Activated naive CD4-positive, alpha-beta T cell treated with anti-CD3 and anti-CD28 coated beads, Interleukin-2, amount 10 ng/mL, durations not matched to agents 7 days and 5 days (primary cell): ENCODE data around the gene NPPB.

Experiments used
- CTCF ChIA-PET: fragments of 350-600 bp; sonication (Branson Sonifier 250); formaldehyde crosslinking; loops from one replicate; lab custom pipeline; 2021; ENCODE audit warnings: antibody characterized with exemption; lab: Charles Lee
- DNase-seq: peaks from one replicate; pipeline ENCODE4 v3.0.0-alpha.2; 2020
- H3K27ac Mint-ChIP-seq: one replicate; pipeline ENCODE4 v1.8.0; 2021; ENCODE audit warnings: mild to moderate bottlenecking, moderate library complexity, mixed read lengths
- H3K27me3 Mint-ChIP-seq: one replicate; pipeline ENCODE4 v1.8.0; 2021; ENCODE audit warnings: mild to moderate bottlenecking, mixed read lengths
- H3K36me3 Mint-ChIP-seq: one replicate; pipeline ENCODE4 v1.8.0; 2021; ENCODE audit warnings: mixed read lengths
- H3K4me1 Mint-ChIP-seq: one replicate; pipeline ENCODE4 v1.8.0; 2021; ENCODE audit warnings: mixed read lengths
- H3K4me3 Mint-ChIP-seq: one replicate; pipeline ENCODE4 v1.8.0; 2021; ENCODE audit warnings: mild to moderate bottlenecking, moderate library complexity, mixed read lengths
- H3K9me3 Mint-ChIP-seq: one replicate; pipeline ENCODE4 v1.8.0; 2021; ENCODE audit warnings: mixed read lengths

Gene NPPB

DNA sequence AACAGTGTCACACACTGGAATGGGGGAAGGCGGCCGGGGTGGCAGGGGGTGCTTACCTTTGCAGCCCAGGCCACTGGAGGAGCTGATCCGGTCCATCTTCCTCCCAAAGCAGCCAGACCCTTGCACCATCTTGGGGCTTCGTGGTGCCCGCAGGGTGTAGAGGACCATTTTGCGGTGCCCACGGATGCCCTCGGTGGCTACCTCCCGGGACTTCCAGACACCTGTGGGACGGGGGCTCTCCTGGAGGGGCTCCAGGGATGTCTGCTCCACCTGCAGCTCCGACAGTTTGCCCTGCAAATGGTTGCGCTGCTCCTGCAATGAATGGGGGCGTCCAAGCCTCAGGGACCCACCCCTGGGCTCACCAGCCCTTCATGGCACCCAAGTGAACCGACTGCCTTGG, 587 bp downstream of the NPPB start:
- Mint-ChIP-seq H3K4me1 (peaks cover 14% of the 10 kb centered on the region), H3K27me3 (peaks cover 89% of the 10 kb centered on the region), H3K9me3 (no peaks in the 10 kb centered on the region), H3K36me3 (no peaks in the 10 kb centered on the region), H3K4me3 (no peak overlapping the region), H3K27ac (no peak overlapping the region)
- CTCF ChIA-PET = no interaction called here
- no peak for DNase-seq

DNA sequence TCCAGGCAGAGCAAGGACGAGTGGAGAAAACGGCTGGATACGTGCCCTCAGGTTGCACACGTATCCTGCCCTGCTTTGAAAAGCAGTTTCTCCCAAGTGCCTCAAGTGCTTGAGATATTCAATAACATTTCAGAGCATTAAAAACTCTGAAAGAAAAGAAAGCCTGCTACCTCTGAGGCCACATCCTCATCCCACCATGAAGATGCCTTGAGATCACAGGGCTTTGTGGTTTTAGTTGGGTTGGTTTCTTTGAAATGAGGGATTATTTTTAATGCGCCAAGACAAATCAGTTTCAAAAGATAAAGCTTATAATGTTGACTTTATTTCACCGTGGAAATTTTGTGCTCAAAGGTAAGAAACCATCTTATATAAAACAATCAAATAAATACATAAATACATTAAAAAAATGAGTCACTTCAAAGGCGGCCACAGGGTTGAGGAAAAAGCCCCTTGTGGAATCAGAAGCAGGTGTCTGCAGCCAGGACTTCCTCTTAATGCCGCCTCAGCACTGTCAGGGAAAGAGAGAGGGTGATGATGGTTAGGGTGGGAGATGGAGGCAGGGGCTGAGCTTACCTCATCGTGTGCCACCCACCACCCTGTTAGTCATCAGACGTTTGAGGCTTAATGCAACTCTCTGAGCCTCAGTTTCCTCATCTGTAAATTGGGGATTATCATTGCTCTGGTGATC, 1.4 kb downstream of the NPPB start:
- H3K9me3 Mint-ChIP-seq = no peaks in the 10 kb centered on the region
- H3K4me1 Mint-ChIP-seq = peaks cover 14% of the 10 kb centered on the region
- peaks cover 87% of the 10 kb centered on the region for H3K27me3 Mint-ChIP-seq
- no peaks in the 10 kb centered on the region for H3K36me3 Mint-ChIP-seq
- H3K27ac Mint-ChIP-seq = no peak overlapping the region
- no peak overlapping the region for H3K4me3 Mint-ChIP-seq
- CTCF ChIA-PET = no interaction called here
- no peak for DNase-seq

DNA sequence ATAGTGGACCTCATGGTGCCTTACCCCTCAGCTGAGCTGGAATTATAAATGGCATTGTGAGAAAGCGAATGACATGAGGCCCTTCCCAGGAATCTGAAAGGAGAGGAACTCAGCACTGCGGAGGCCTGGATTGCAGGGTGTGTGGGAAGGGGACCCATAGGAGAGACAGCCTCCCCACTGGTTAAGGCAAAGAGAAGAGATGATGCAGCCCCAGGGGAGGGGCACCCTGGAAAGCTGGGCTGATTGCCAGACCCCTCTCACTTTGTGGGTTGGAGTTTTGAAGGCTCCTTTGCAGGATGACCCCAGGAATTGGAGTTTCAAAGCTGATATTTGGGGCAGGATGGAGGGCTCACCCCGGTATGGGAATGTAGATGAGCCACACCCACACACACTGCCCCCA, 2.0 kb downstream of the NPPB start:
- no peak for DNase-seq
- CTCF ChIA-PET = no interaction called here
- H3K9me3 Mint-ChIP-seq = no peaks in the 10 kb centered on the region
- peaks cover 87% of the 10 kb centered on the region for H3K27me3 Mint-ChIP-seq
- no peak overlapping the region for H3K4me3 Mint-ChIP-seq
- H3K36me3 Mint-ChIP-seq = no peaks in the 10 kb centered on the region
- H3K4me1 Mint-ChIP-seq = peaks cover 14% of the 10 kb centered on the region
- H3K27ac Mint-ChIP-seq = no peak overlapping the region

- H3K36me3 Mint-ChIP-seq = no peaks in the 10 kb centered on the region
- H3K4me3 Mint-ChIP-seq = no peak overlapping the region
- no peak overlapping the region for H3K27ac Mint-ChIP-seq
- DNase-seq = no peak
- no peaks in the 10 kb centered on the region for H3K9me3 Mint-ChIP-seq
- CTCF ChIA-PET = no interaction called here
- H3K27me3 Mint-ChIP-seq = peaks cover 85% of the 10 kb centered on the region
- peaks cover 14% of the 10 kb centered on the region for H3K4me1 Mint-ChIP-seq
Observed at GRCh38 chr1:11855430-11855829, 3.3 kb downstream of the NPPB start.

- no peak overlapping the region for H3K4me3 Mint-ChIP-seq
- CTCF ChIA-PET = interaction anchor here (0.6 kb wide), 1 partner anchor 46 kb away, joined by 3 read pairs; no protein-coding TSS in a partner anchor
- peaks cover 14% of the 10 kb centered on the region for H3K4me1 Mint-ChIP-seq
- H3K27ac Mint-ChIP-seq = no peak overlapping the region
- H3K27me3 Mint-ChIP-seq = peaks cover 80% of the 10 kb centered on the region
- H3K36me3 Mint-ChIP-seq = no peaks in the 10 kb centered on the region
- H3K9me3 Mint-ChIP-seq = no peaks in the 10 kb centered on the region
- no peak for DNase-seq
Observed at GRCh38 chr1:11854519-11854918, 4.2 kb downstream of the NPPB start.

GRCh38 chr1:11851180-11851579, 7.6 kb downstream of the NPPB start:
- CTCF ChIA-PET = no interaction called here
- H3K9me3 Mint-ChIP-seq = no peaks in the 10 kb centered on the region
- H3K27me3 Mint-ChIP-seq = peaks cover 48% of the 10 kb centered on the region
- no peak overlapping the region for H3K27ac Mint-ChIP-seq
- no peaks in the 10 kb centered on the region for H3K4me1 Mint-ChIP-seq
- no peaks in the 10 kb centered on the region for H3K36me3 Mint-ChIP-seq
- no peak for DNase-seq
- no peak overlapping the region for H3K4me3 Mint-ChIP-seq

DNA sequence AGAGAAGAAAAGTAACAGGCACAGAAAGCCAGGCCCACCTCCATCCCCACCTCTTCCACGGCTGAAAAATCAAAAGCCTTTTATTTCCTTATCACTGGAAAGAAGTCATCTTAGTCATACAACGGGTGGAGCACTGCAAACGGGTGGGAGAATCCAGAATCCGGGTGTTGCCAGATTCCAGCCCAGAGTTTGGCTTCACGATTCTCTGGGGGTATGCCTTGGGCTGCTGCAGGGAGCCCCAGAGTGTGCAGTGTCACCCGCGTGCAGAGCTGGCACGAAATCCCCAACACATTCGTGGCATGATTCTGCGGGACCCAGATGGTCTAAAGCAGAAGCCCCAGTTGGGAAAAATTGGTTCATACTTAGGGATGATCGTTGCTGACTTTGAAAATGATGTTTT, 8.6 kb downstream of the NPPB start:
- no peak for DNase-seq
- peaks cover 40% of the 10 kb centered on the region for H3K27me3 Mint-ChIP-seq
- no peak overlapping the region for H3K27ac Mint-ChIP-seq
- H3K36me3 Mint-ChIP-seq = peaks cover 5% of the 10 kb centered on the region
- no peaks in the 10 kb centered on the region for H3K9me3 Mint-ChIP-seq
- no peaks in the 10 kb centered on the region for H3K4me1 Mint-ChIP-seq
- H3K4me3 Mint-ChIP-seq = no peak overlapping the region
- CTCF ChIA-PET = no interaction called here

- H3K4me1 Mint-ChIP-seq = no peaks in the 10 kb centered on the region
- no peak for DNase-seq
- H3K4me3 Mint-ChIP-seq = no peak overlapping the region
- CTCF ChIA-PET = interaction anchor here (1.7 kb wide), 1 partner anchor 10 kb away, joined by 7 read pairs; no protein-coding TSS in a partner anchor
- no peak overlapping the region for H3K27ac Mint-ChIP-seq
- H3K36me3 Mint-ChIP-seq = peaks cover 15% of the 10 kb centered on the region
- peaks cover 25% of the 10 kb centered on the region for H3K27me3 Mint-ChIP-seq
- H3K9me3 Mint-ChIP-seq = no peaks in the 10 kb centered on the region
Observed at GRCh38 chr1:11848373-11848700, 10.4 kb downstream of the NPPB start.

DNA sequence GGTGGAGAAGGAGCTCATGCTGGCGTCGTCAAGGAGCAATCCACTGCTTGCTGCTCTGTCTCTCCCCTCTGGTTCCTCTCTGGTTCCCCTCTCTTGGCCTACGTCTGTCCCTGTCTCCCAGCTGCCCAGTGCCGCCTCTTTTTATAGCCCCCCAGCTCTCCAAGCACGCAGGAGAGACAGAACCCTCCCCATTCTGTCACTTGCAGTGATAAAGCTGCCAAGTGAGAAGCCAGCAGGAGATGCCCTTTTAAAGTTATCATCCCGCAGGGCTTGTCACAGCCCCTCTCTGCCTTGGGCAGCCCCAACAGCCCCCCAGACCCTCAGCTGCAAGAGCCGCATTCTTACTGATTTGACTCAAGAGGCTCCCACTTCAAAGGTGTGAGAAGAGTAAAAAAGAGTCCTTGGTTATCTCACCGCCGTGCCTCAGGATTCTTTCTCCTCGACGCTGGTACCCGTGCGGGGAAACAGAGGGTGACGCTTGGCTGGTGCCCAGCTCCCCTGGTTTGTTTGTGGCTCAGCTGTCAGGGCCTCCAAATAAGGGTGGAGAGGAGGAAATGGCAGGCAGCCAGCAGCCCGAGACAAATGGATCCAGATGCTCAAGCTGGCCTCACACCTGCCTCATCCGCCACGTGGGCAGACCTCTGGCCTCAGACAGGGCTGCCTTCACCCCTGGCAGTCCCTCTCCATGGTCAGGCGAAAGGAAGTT, 10.9 kb downstream of the NPPB start, which contains the start of gene NPPA:
TSS of gene NPPA (minus strand) at position 117 of the 706 bp plus-strand sequence. CDS start at position 18, 99 bp downstream.
- Mint-ChIP-seq H3K27ac (no peak within 1 kb of the TSS), H3K9me3 (no peaks in the 10 kb centered on the region), H3K4me3 (no peak within 1 kb of the TSS), H3K4me1 (no peaks in the 10 kb centered on the region), H3K36me3 (peaks cover 15% of the 10 kb centered on the region), H3K27me3 (peaks cover 20% of the 10 kb centered on the region)
- DNase-seq = no peak
- CTCF ChIA-PET = interaction anchor here (1.7 kb wide), 1 partner anchor 10 kb away, joined by 7 read pairs; no protein-coding TSS in a partner anchor

DNA sequence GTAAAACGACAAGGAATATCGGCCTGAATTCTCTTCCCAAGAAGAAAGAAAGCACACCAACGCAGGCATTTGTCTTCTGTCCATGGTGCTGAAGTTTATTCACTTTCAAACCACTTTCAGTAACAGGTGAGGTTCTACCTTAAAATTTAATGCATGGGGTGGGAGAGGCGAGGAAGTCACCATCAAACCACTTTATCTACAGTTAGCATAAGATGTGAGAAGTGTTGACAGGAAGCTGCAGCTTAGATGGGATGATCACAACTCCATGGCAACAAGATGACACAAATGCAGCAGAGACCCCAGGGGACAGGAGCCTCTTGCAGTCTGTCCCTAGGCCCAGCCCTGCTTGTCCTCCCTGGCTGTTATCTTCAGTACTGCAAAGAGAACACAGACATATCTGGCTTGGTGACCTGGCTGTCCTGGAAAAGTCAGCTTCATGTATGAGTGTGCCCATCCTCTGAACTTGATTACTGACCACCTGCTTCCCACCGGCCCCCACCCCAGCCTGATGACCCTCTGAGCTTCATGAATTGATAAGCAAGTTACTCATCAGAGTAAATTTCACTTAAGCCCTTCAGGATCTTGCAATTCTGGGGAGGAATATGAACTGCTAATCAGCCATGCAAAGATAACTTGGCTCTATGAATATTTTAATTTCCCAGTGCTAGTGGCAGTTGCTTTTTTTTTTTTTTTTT, 13.0 kb downstream of the NPPB start:
- Mint-ChIP-seq H3K4me1 (no peaks in the 10 kb centered on the region), H3K9me3 (no peaks in the 10 kb centered on the region), H3K27ac (no peak overlapping the region), H3K4me3 (no peak overlapping the region), H3K36me3 (peaks cover 21% of the 10 kb centered on the region), H3K27me3 (peaks cover 7% of the 10 kb centered on the region)
- CTCF ChIA-PET = no interaction called here
- no peak for DNase-seq

DNA sequence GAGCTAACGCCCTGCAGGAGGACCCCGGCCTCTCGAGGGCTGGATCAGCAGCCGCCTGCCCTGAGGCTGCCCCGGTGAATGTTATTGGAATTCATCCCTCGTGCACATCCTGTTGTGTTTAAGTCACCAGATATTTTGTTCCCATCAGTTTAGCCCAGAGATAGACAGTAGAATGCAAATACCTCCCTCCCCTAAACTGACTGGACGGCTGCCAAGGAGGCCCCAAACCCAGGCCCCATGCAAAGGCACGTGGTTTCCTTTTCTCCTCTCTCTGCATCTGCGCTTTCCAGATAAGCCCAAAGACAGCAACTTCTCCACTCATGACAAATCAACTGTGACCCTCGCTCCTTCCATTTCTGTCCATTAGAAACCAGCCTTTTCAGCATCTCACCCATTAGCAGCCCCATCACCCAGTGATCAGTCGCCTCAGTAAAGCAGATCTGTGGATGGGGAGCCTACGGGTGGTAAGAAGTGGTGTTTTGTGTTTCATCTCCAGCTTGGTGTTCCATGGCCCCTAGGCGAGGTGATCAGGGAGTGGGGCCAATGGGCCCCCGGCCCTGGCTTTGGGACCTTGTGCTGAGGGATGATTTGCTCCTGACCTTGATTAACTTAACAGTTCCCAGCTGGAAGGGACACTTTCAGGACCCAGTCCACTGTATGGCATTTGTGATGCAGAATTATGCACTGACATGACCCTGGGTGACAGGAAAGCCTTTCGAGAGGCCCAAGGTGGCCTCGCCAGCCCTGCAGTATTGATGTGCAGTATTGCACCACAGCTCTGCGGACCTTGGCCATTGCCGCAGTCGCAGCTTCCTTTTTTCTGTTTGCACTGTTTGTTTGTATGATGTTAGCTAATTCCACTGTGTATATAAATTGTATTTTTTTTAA, 16.3 kb downstream of the NPPB start:
- no peak overlapping the region for H3K4me3 Mint-ChIP-seq
- DNase-seq = no peak
- peaks cover 3% of the 10 kb centered on the region for H3K4me1 Mint-ChIP-seq
- H3K36me3 Mint-ChIP-seq = peaks cover 31% of the 10 kb centered on the region
- no peaks in the 10 kb centered on the region for H3K9me3 Mint-ChIP-seq
- CTCF ChIA-PET = interaction anchor here (0.6 to 2.0 kb wide), 3 partner anchors 50 to 65 kb away, joined by 4 read pairs; no protein-coding TSS in a partner anchor
- H3K27ac Mint-ChIP-seq = no peak overlapping the region
- H3K27me3 Mint-ChIP-seq = no peaks in the 10 kb centered on the region

DNA sequence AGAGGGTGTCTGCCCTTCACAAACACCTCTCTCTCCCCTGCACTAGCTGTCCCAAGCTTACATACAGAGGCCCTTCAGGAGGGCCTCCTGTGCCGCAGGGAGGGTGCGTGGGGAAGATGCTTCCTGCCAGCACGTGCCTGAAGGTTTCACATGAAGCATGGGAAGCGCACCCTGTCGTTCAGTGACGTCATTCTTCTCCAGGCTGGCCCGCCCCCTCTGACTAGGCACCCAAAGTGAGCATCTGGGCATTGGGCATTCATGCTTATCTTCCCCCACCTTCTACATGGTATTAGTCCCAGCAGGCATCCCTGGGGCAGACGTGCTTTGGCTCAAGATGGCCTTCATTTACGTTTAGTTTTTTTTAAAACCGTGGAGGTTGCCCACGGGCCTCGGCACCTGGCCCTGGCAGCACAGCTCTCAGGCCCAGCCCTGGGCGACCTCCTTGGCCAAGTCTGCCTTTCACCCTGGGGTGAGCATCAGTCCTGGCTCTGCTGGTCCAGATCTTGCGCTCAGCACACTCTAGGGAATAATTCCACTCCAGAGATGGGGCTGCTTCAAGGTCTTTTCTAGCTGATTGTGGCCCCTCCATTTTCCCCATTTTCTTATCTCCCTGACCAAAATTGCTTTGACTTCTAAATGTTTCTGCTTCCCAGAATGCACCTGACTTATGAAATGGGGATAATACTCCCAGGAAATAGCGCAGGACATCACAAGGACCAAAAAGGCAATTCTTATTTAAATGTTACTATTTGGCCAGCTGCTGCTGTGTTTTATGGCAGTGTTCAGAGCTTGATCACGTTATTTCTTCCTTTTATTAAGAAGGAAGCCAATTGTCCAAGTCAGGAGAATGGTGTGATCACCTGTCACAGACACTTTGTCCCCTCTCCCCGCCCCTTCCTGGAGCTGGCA, 17.2 kb downstream of the NPPB start:
- no peak for DNase-seq
- CTCF ChIA-PET = interaction anchor here (1.1 to 2.0 kb wide), 4 partner anchors 38 to 126 kb away, joined by 3 to 4 read pairs (median 4); no protein-coding TSS in a partner anchor
- Mint-ChIP-seq H3K27ac (no peak overlapping the region), H3K9me3 (no peaks in the 10 kb centered on the region), H3K4me1 (peaks cover 3% of the 10 kb centered on the region), H3K4me3 (no peak overlapping the region), H3K27me3 (no peaks in the 10 kb centered on the region), H3K36me3 (peaks cover 32% of the 10 kb centered on the region)
